ENCODE results near the gene KCNJ11. TPM values are rescaled to one million over a fixed set of nuclear protein-coding genes. Genes with fewer than 3 reads are reported as not detected.
A peak's percentile ranks its signal among the peaks of the same experiment; 100 is the strongest.

The KCNJ11 gene
- total and polyA plus RNA-seq, 10 donors: 0.13 to 3.8 (median 1.5) TPM; not detected in 1

DNA sequence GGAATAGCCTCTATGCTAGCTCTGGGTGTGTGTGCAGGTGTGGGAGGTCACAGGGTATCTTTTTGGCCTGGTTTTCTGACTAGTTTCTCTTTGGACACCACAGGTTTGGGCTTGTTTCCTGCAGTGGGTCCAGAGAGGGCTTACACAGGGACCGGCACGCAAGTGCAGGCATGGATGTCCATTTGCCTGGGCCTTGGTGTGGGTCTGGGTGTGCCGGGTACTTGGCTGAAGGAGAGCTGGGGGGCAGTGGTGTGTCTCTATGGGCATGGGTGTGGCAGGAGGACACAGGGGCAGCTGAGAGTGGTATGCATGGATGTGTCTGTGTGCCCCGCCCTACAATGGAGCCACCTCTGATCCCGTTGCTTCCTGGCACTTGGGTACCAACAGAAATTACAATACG lies 7.5 kb upstream of the KCNJ11 start:
- H3K36me3 ChIP-seq: no peaks in the 10 kb centered on the region

DNA sequence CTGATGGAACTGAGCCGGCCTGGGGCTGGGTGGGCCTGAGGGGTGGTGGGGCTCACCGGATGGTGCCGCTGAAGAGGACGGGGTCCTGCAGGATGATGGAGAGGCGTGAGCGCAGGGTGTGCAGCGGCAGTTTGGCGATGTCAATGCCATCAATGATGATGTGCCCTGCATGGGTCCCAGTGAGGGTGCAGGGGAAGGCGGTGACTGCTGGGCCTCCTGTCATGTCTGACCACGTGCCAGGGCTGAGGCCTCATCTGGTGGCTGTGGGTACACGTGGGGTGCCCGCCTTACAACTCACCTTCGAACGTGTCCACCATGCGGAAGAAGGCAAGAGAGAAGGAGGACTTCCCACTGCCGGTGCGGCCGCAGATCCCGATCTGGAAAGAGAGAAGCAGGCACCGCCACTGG lies 7.1 kb upstream of the KCNJ11 start:
- Histone ChIP-seq H3K9me3 (no peaks in the 10 kb centered on the region), H3K27me3 (replicated peaks in 1 of 7) (no peaks in the 10 kb centered on the region), H3K4me3 (no peak overlapping the region), H3K27ac (no peak overlapping the region), H3K4me1 (peaks cover 0 to 4% (median 0%) of the 10 kb centered on the region in 6 donors), H3K36me3 (no peaks in the 10 kb centered on the region)
- 89 to 96% (median 94%) methylated on average over 18 to 20 of the region's 20 CpGs for WGBS, 5 donors
- TF ChIP-seq, protein P1, sequence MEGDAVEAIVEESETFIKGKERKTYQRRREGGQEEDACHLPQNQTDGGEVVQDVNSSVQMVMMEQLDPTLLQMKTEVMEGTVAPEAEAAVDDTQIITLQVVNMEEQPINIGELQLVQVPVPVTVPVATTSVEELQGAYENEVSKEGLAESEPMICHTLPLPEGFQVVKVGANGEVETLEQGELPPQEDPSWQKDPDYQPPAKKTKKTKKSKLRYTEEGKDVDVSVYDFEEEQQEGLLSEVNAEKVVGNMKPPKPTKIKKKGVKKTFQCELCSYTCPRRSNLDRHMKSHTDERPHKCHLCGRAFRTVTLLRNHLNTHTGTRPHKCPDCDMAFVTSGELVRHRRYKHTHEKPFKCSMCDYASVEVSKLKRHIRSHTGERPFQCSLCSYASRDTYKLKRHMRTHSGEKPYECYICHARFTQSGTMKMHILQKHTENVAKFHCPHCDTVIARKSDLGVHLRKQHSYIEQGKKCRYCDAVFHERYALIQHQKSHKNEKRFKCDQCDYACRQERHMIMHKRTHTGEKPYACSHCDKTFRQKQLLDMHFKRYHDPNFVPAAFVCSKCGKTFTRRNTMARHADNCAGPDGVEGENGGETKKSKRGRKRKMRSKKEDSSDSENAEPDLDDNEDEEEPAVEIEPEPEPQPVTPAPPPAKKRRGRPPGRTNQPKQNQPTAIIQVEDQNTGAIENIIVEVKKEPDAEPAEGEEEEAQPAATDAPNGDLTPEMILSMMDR (IDR thresholded peaks at IDR 0.05 in 8 of 11, conservative IDR thresholded peaks at IDR 0.05 in 3 of 11): no peak
- no peak for TF ChIP-seq POLR2A (IDR thresholded peaks at IDR 0.05)
- TF ChIP-seq POLR2AphosphoS5 (IDR thresholded peaks at IDR 0.05): no peak
- intact Hi-C loops (cut with DNase I; ENCODE audit: low total_unique reads): no loop called here
- DNase-seq: peak; percentile 67

More for the DNA sequence above, 7.5 kb upstream of the KCNJ11 start:
- H3K27me3 ChIP-seq (replicated peaks in 1 of 7): no peaks in the 10 kb centered on the region
- H3K4me3 ChIP-seq: no peak overlapping the region
- no peak overlapping the region for H3K27ac ChIP-seq
- H3K9me3 ChIP-seq: no peaks in the 10 kb centered on the region
- DNase-seq: peak; percentile 61
- 86 to 94% (median 91%) methylated on average over 6 of the region's 6 CpGs for WGBS, 5 donors
- intact Hi-C loops (cut with DNase I; ENCODE audit: low total_unique reads): no loop called here
- TF ChIP-seq, protein P1 (IDR thresholded peaks at IDR 0.05 in 8 of 11, conservative IDR thresholded peaks at IDR 0.05 in 3 of 11): no peak
- TF ChIP-seq POLR2AphosphoS5 (IDR thresholded peaks at IDR 0.05) (no peak), POLR2A (IDR thresholded peaks at IDR 0.05) (no peak)
- H3K4me1 ChIP-seq: peaks cover 0 to 4% (median 0%) of the 10 kb centered on the region in 6 donors

DNA sequence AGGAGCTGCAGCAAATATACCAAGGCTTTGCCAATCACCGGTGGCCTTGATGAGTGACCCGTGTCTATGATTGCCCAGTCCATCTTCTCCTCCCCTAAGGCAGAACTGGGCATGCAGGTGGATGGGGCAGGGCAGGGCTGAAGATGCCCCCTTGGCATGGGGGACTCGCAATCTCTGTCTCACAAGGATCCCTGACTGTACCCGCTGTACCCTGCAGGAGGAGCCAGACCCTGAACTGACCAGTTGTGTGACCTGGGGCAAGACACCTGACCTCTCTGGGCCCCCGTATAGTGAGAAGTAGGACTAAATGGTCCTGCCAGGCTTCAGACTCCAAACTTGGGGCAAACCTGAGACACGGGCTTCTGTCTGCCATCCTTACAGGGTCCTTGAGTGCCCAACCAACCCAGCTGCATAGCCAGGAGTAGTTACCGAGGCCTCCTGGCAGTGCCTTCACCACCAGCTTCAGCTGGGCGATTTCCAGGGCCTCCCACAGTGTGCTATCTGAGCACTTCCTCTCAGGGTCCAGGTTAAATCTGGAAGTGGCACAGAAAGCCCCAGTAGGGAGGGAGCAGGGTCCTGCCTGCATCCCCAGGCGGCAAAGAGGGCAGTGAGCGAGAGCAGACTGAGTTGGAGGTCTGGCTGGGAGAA lies 6.4 kb upstream of the KCNJ11 start:
- DNase-seq: no peak
- H3K27me3 ChIP-seq (replicated peaks in 1 of 7): no peaks in the 10 kb centered on the region
- no peaks in the 10 kb centered on the region for H3K36me3 ChIP-seq
- no peak overlapping the region for H3K27ac ChIP-seq
- H3K4me3 ChIP-seq: no peak overlapping the region
- no peaks in the 10 kb centered on the region for H3K9me3 ChIP-seq
- 85 to 88% (median 86%) methylated on average over 10 of the region's 10 CpGs for WGBS, 5 donors
- H3K4me1 ChIP-seq: peaks cover 0 to 4% (median 2%) of the 10 kb centered on the region in 6 donors
- intact Hi-C loops (cut with DNase I; ENCODE audit: low total_unique reads): no loop called here
- TF ChIP-seq POLR2AphosphoS5 (IDR thresholded peaks at IDR 0.05): no peak
- no peak for TF ChIP-seq POLR2A (IDR thresholded peaks at IDR 0.05)
- TF ChIP-seq, protein P1 (IDR thresholded peaks at IDR 0.05 in 8 of 11, conservative IDR thresholded peaks at IDR 0.05 in 3 of 11): no peak

DNA sequence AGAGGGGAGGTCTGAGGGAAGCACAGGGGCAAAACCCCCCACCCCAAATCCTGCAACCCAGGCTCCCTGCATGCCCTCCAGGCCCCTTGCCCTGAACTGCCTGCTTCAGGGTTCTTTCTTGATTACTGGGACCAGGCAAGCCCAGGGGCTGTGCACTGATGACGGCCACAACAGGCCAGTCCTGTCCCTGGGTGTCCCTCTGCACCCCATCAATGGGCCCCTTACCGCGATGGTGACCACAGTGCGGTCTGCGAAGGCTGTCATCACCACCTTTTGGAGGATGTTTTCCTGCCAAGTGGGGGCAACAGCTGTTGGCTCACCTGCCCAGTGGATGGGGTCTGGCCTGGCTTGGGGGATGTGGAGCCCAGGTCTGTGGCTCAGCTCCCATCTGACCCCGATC lies 5.0 kb upstream of the KCNJ11 start:
- Histone ChIP-seq H3K27ac (no peak overlapping the region), H3K9me3 (no peaks in the 10 kb centered on the region), H3K4me1 (peaks cover 0 to 14% (median 10%) of the 10 kb centered on the region in 6 donors), H3K27me3 (replicated peaks in 1 of 7) (peaks cover 0 to 9% (median 0%) of the 10 kb centered on the region in 7 donors), H3K36me3 (no peaks in the 10 kb centered on the region), H3K4me3 (no peak overlapping the region)
- intact Hi-C loops (cut with DNase I; ENCODE audit: low total_unique reads): no loop called here
- DNase-seq: peak; percentile 71
- TF ChIP-seq, protein P1 (IDR thresholded peaks at IDR 0.05 in 8 of 11, conservative IDR thresholded peaks at IDR 0.05 in 3 of 11): no peak
- no peak for TF ChIP-seq POLR2AphosphoS5 (IDR thresholded peaks at IDR 0.05)
- TF ChIP-seq POLR2A (IDR thresholded peaks at IDR 0.05): no peak
- WGBS, 5 donors: 88 to 94% (median 92%) methylated on average over 4 to 6 of the region's 6 CpGs
